Lower lobe of right lung (tissue), 2 donors: ENCODE results near the gene SH3RF1. TPM values are rescaled to one million over a fixed set of nuclear protein-coding genes. Genes with fewer than 3 reads are reported as not detected.

Source experiments
- ATAC-seq, 2 donors: fragments of 200-7000 bp; cut with Tn5 transposase; one replicate each; pipeline ENCODE4 v1.9.1; 2020 to 2022; ENCODE audit warnings: mild to moderate bottlenecking in 2 of 2, moderate library complexity in 2 of 2
- DNase-seq: peaks from one replicate; pipeline ENCODE4 v3.0.0-alpha.2; 2020
- H3K27ac ChIP-seq: fragments of 200-600 bp; one replicate; pipeline ENCODE4 v1.8.0; 2022
- H3K27me3 ChIP-seq: fragments of 200-600 bp; one replicate; pipeline ENCODE4 v1.8.0; 2022; ENCODE audit warnings: low read depth
- H3K36me3 ChIP-seq: fragments of 200-600 bp; one replicate; pipeline ENCODE4 v1.8.0; 2022; ENCODE audit warnings: mild to moderate bottlenecking
- H3K4me1 ChIP-seq: fragments of 200-600 bp; one replicate; pipeline ENCODE4 v1.8.0; 2022
- H3K4me3 ChIP-seq: fragments of 200-600 bp; one replicate; pipeline ENCODE4 v1.8.0; 2022; ENCODE audit warnings: mild to moderate bottlenecking
- H3K9me3 ChIP-seq: fragments of 200-600 bp; one replicate; pipeline ENCODE4 v1.8.0; 2022
- intact Hi-C: fragments of 100-400 bp; cut with DNase I; formaldehyde crosslinking; loops from one replicate; pipeline ENCODE4 v1.11.0; 2022
- total RNA-seq: library from RNA; stranded (reverse); fragmentation: NEBNext Ultra II Directional; extraction: Animal tissue kit (Norgen Biotek cat#: 25700); gene quantifications from one replicate; pipeline ENCODE4 v1.2.1, GENCODE V29; 2021
- TF ChIP-seq, protein P1 (sequence below): fragments of 200-600 bp; IDR thresholded peaks from one replicate; pipeline ENCODE4 v1.8.0; 2022; ENCODE audit warnings: antibody characterized with exemption, mild to moderate bottlenecking
- donor health status: DM: no; HTN: yes; CAD: no; lungs with severe emphysema.

The SH3RF1 gene
- total RNA-seq, 1 donor from 2014 or later: 34.2 TPM

DNA sequence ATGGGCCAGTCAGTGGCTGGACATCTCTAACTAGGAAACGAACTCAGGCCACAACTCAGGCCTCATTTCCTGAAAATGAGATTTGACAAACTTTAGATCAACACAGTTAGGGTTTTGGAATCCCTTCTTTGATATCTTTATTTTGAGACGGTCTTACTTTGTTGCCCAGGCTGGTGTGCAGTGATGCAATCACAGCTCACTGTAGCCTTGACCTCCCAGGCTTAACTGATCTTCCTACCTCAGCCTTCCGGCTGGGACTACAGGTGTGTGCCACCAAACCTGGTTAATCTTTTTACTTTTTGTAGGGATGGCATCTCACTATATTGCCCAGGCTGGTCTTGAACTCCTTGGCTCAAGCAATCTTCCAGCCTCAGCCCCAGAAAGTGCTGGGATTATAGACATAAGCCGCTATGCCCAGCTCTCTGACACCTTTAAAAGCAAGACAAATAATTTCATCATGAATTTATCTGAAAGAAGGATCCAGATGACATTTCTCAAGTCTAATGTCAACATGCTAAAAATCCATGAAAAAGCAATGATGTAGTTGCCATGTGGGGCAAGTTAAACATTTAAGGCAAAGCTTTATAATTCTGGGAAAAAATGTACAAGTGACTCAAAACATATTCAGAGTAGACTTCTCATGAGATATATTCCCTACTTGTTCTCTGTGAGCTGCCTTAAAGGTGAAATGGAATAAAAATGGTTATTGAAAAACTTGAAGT is 171.6 kb downstream of the SH3RF1 start:
- Histone ChIP-seq H3K27ac (peak overlapping the region; percentile 19), H3K4me1 (peaks cover 15% of the 10 kb centered on the region), H3K9me3 (no peaks in the 10 kb centered on the region), H3K36me3 (peaks cover 45% of the 10 kb centered on the region), H3K27me3 (no peaks in the 10 kb centered on the region), H3K4me3 (no peak overlapping the region)
- ATAC-seq: no peak
- intact Hi-C loops: no loop called here
- no peak for DNase-seq
- TF ChIP-seq, protein P1, sequence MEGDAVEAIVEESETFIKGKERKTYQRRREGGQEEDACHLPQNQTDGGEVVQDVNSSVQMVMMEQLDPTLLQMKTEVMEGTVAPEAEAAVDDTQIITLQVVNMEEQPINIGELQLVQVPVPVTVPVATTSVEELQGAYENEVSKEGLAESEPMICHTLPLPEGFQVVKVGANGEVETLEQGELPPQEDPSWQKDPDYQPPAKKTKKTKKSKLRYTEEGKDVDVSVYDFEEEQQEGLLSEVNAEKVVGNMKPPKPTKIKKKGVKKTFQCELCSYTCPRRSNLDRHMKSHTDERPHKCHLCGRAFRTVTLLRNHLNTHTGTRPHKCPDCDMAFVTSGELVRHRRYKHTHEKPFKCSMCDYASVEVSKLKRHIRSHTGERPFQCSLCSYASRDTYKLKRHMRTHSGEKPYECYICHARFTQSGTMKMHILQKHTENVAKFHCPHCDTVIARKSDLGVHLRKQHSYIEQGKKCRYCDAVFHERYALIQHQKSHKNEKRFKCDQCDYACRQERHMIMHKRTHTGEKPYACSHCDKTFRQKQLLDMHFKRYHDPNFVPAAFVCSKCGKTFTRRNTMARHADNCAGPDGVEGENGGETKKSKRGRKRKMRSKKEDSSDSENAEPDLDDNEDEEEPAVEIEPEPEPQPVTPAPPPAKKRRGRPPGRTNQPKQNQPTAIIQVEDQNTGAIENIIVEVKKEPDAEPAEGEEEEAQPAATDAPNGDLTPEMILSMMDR: no peak

DNA sequence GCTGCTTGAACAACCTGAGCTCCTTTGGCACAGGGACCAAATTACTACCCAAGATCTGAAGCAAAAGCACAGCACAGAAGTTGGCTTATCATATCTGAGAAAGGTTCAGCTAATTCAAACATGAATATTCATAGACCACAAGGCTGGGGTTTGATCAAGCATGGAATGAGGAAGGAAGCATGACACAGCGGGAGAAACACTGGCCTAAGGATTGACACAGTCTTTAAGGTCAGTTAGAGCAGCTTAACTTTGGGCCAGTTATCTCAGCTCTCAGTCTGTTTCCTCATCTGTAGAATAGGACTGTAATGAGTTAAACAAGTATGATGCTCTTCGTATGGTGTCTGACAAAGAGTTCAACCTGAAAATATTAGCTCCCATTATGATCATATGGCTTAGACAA is 172.2 kb downstream of the SH3RF1 start:
- peak in 1 of 2 donors; percentile 56 for ATAC-seq
- no peak overlapping the region for H3K4me3 ChIP-seq
- intact Hi-C loops: no loop called here
- peaks cover 15% of the 10 kb centered on the region for H3K4me1 ChIP-seq
- TF ChIP-seq, protein P1: no peak
- H3K36me3 ChIP-seq: peaks cover 45% of the 10 kb centered on the region
- no peaks in the 10 kb centered on the region for H3K27me3 ChIP-seq
- H3K27ac ChIP-seq: no peak overlapping the region
- H3K9me3 ChIP-seq: no peaks in the 10 kb centered on the region
- DNase-seq: no peak

DNA sequence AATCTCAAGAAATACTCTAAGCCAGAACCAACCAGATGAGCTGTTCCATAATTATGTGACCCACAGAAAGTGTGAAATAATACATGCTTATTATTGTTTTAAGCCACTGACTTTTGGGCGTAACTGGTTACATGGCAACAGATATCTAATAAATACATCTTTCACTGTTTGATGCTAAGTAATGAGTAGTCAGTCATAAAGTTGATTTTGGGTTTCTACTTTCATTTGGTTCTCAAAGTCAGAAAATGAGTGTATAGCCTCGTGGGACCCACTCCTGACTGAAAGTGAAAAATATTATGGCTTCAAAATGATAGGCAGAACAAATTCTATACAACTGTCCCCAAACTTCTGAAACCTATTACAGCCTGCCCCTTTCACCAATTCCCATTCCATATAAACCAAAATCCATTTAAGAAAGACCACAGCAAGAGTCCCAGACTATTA is 172.7 kb downstream of the SH3RF1 start:
- DNase-seq (no peak), ATAC-seq (no peak)
- H3K4me3 ChIP-seq: no peak overlapping the region
- peaks cover 45% of the 10 kb centered on the region for H3K36me3 ChIP-seq
- no peaks in the 10 kb centered on the region for H3K27me3 ChIP-seq
- peaks cover 15% of the 10 kb centered on the region for H3K4me1 ChIP-seq
- TF ChIP-seq, protein P1: no peak
- no peak overlapping the region for H3K27ac ChIP-seq
- H3K9me3 ChIP-seq: no peaks in the 10 kb centered on the region
- intact Hi-C loops: no loop called here

DNA sequence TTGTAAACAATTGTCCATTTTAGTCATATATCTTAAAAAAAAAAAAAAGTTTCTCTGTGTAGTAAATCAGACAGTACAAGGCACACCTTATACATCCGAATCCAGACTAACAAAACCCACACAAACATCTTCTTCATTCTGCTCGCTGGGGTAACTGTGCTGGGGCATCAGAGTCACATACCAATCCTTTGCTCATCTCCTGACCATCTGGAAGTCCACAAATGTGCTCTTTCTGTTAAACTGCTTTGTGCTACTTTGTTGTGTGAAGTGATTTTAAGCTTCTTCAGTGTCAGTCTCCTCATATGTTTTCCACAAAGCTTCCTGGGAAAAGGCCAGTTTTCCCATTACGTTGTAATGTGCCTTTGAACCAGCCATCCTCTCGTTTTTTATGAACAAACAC is 174.5 kb downstream of the SH3RF1 start:
- intact Hi-C loops: no loop called here
- DNase-seq (no peak), ATAC-seq (no peak)
- TF ChIP-seq, protein P1: no peak
- Histone ChIP-seq H3K9me3 (peaks cover 4% of the 10 kb centered on the region), H3K36me3 (peaks cover 40% of the 10 kb centered on the region), H3K27me3 (no peaks in the 10 kb centered on the region), H3K4me1 (peaks cover 15% of the 10 kb centered on the region), H3K4me3 (no peak overlapping the region), H3K27ac (no peak overlapping the region)

DNA sequence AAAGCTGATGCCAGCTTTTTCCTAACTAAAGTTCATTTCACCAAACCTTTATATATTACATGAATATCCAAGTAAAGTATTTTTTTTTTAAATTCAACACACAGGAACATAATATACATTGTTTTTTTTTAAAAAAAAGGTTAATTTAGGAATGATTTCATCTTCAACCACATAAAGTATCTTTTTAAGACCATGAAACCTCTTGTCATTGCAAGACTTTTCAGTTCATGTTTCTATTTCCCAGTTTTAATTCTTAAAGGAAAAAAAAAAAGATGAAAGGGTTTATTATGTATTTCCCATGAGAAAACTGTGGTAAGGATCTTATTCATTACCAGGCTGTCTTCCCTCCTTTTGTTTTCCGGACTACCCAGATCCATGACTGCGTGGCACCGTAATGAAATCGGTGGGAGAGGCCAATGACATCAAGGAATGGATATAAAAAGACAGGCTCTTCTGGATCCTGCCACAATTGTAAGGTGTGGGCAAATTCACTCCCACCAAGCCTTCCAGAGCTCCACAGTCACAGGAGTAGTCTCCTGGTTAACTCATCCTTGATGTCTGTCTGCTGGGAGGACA is 176.0 kb downstream of the SH3RF1 start:
- DNase-seq (no peak), ATAC-seq (no peak)
- H3K36me3 ChIP-seq: peaks cover 31% of the 10 kb centered on the region
- peaks cover 15% of the 10 kb centered on the region for H3K9me3 ChIP-seq
- H3K27ac ChIP-seq: no peak overlapping the region
- no peaks in the 10 kb centered on the region for H3K27me3 ChIP-seq
- H3K4me1 ChIP-seq: peaks cover 7% of the 10 kb centered on the region
- TF ChIP-seq, protein P1: no peak
- H3K4me3 ChIP-seq: no peak overlapping the region
- intact Hi-C loops: no loop called here
